Thymus (tissue), 11 donors: ENCODE data around the gene ACTMAP. TPM values are rescaled to one million over a fixed set of nuclear protein-coding genes. Genes with fewer than 3 reads are reported as not detected.

ENCODE experiments used
- DNase-seq, 9 donors: peaks; one replicate each; pipeline ENCODE4 v3.0.0-alpha.2; 2013; ENCODE audit warnings: low spot score in 9 of 9, low read depth in 6 of 9, missing footprints in 1 of 9
- H3K27ac ChIP-seq, 2 donors: one replicate each; pipeline ENCODE4 v1.5.1; 2013; ENCODE audit warnings: control low read depth in 1 of 2, low read depth in 1 of 2, low read length in 1 of 2, mild to moderate bottlenecking in 1 of 2, moderate library complexity in 1 of 2
- H3K27me3 ChIP-seq, 2 donors: one replicate each; pipeline ENCODE4 v1.5.1; 2013; ENCODE audit warnings: low read length in 1 of 2; ENCODE audit not compliant: control insufficient read depth in 2 of 2, insufficient read depth in 1 of 2
- H3K36me3 ChIP-seq, 2 donors: one replicate each; pipeline ENCODE4 v1.5.1; 2013; ENCODE audit warnings: low read length in 1 of 2, mild to moderate bottlenecking in 1 of 2, moderate library complexity in 1 of 2; ENCODE audit not compliant: control insufficient read depth in 2 of 2, insufficient read depth in 2 of 2
- H3K4me1 ChIP-seq, 2 donors: one replicate each; pipeline ENCODE4 v1.5.1; 2013; ENCODE audit warnings: low read length in 2 of 2; ENCODE audit not compliant: control insufficient read depth in 2 of 2, insufficient read depth in 2 of 2
- H3K4me3 ChIP-seq, 2 donors: one replicate each; pipeline ENCODE4 v1.5.1; 2013; ENCODE audit warnings: low read length in 2 of 2, control low read depth in 1 of 2, mild to moderate bottlenecking in 1 of 2
- H3K9me3 ChIP-seq, 2 donors: one replicate each; pipeline ENCODE4 v1.5.1; 2013; ENCODE audit warnings: low read length in 1 of 2, mild to moderate bottlenecking in 1 of 2; ENCODE audit not compliant: control insufficient read depth in 2 of 2, insufficient read depth in 1 of 2
- WGBS: extraction: QIAGEN DNeasy Blood & Tissue Kit; methylation state at CpG from one replicate; pipeline ENCODE4 v1.1.7; 2013; 5-methylcytosine and 5-hydroxymethylcytosine counted together
- polyA plus RNA-seq: library from polyadenylated mRNA; stranded (reverse); fragments of 200-250 nt; gene quantifications from one replicate; pipeline ENCODE4 v1.2.3, GENCODE V29; 2013
- total RNA-seq: library from RNA; stranded (reverse); fragments of 120-200 nt; gene quantifications from one replicate; pipeline ENCODE4 v1.2.4, GENCODE V29; 2013
- donor health status: healthy.

The ACTMAP gene
- total and polyA plus RNA-seq, 2 donors: 1.1 to 7.4 TPM

DNA sequence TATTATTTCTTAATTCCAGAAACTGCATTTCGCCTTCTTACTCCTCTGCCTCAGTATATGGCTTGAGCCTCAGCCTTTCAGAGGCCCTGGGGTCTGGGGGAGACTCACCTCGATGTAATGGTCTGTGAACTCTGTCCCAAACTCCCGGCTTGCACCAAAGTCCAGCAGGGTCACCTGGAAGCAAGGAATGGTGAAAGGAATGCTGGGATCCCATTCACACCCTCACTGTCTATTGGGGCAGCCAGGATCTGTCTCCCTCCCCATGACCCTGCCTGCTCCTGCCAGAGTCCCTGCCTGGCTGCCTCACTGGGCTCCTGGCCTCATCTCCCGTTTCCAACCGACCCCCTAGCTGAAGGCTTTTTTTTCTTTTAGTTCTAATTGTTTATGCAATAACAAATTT lies 54.4 kb downstream of the ACTMAP start:
- no peak for DNase-seq
- Histone ChIP-seq H3K4me3 (no peak overlapping the region), H3K4me1 (peaks cover 5 to 10% of the 10 kb centered on the region in 2 donors), H3K9me3 (no peaks in the 10 kb centered on the region), H3K27ac (no peak overlapping the region), H3K36me3 (peaks cover 27 to 40% of the 10 kb centered on the region in 2 donors), H3K27me3 (peaks cover 0 to 2% of the 10 kb centered on the region in 2 donors)
- WGBS: 98% methylated on average over 5 of the region's 5 CpGs

DNA sequence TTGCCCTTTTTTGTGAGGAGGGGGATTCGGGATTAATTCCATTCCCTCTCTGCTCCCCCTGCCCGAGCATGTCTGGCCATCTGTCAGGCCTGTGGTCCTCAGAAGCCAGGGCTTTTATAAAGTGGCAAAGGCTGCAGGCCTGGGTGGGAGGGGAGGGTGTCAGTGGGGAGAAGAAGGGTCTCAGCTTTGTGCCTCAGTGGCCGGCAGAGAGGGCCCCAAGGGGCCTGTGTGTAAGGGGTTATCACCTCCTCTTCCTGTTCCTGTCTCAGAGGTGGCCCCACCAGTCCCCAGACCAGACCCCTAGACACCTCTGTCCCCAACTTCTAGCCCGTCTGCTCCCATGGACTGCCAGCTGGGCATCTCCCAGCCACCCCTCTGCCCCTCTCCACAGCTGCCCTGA lies 56.4 kb downstream of the ACTMAP start:
- peaks cover 18 to 27% of the 10 kb centered on the region in 2 donors for H3K36me3 ChIP-seq
- peaks cover 0 to 2% of the 10 kb centered on the region in 2 donors for H3K27me3 ChIP-seq
- no peak overlapping the region for H3K4me3 ChIP-seq
- no peaks in the 10 kb centered on the region for H3K9me3 ChIP-seq
- no peak for DNase-seq
- peaks cover 12 to 26% of the 10 kb centered on the region in 2 donors for H3K4me1 ChIP-seq
- 95% methylated on average over 4 of the region's 4 CpGs for WGBS
- H3K27ac ChIP-seq: no peak overlapping the region

GRCh38 chr19:40693150-40693788 lies 57.0 kb downstream of the ACTMAP start:
- WGBS: 98% methylated on average over 11 of the region's 11 CpGs
- H3K4me1 ChIP-seq: peaks cover 12 to 28% of the 10 kb centered on the region in 2 donors
- H3K4me3 ChIP-seq: no peak overlapping the region
- H3K9me3 ChIP-seq: no peaks in the 10 kb centered on the region
- DNase-seq: no peak
- H3K27me3 ChIP-seq: peaks cover 0 to 2% of the 10 kb centered on the region in 2 donors
- H3K27ac ChIP-seq: no peak overlapping the region
- peaks cover 18 to 27% of the 10 kb centered on the region in 2 donors for H3K36me3 ChIP-seq

- H3K27me3 ChIP-seq: peaks cover 0 to 2% of the 10 kb centered on the region in 2 donors
- H3K27ac ChIP-seq: no peak overlapping the region
- H3K4me1 ChIP-seq: peaks cover 12 to 28% of the 10 kb centered on the region in 2 donors
- DNase-seq: no peak
- no peak overlapping the region for H3K4me3 ChIP-seq
- 97% methylated on average over 14 of the region's 14 CpGs for WGBS
- H3K36me3 ChIP-seq: peaks cover 18 to 27% of the 10 kb centered on the region in 2 donors
- H3K9me3 ChIP-seq: no peaks in the 10 kb centered on the region
Measured at GRCh38 chr19:40692212-40692551, 58.1 kb downstream of the ACTMAP start.

DNA sequence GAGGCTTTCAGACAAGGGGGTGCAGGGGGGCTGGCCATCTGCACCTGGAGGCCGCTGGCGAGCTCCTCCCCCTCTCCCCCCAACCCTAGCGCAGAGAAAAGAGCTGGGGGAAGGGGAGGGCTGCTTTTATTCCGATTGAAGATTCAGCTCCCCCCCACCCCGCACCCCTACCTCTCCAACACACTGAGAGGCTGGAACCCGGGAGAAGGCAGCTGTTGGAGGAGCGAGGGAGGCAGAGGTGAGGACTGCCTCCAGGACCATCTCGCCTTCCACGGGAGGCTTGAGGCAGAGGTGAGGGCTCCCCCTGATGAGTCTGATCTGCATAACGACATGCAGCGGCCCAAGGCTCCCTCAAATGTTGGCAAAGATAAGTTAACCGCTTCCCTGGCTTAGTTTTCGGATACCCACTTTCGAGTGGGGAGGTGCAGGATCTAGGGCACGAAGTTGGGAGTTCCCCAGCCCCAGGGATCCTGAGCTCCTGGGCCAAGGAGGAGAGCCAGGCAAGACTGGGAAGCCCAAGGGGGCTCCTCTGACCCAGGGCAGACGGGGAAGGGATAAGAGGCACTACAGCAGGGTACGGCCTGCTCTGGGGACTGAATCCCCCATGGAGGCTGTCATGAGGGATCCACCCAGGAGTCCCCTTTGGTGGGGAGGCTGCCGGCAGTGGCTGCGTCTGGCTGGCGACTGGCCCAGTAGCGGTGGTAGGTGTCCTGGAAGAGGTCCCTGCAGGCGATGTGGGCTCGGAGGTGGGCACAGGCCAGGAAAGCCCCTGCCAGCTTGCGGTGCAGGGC lies 58.7 kb downstream of the ACTMAP start:
- peak overlapping the region; percentile 38 to 76 for H3K27ac ChIP-seq
- 63% methylated on average over 23 of the region's 24 CpGs for WGBS
- H3K4me1 ChIP-seq: peaks cover 12 to 28% of the 10 kb centered on the region in 2 donors
- peak in 5 of 9 donors; percentile 14 to 73 (median 53) for DNase-seq
- H3K36me3 ChIP-seq: peaks cover 15 to 27% of the 10 kb centered on the region in 2 donors
- H3K4me3 ChIP-seq: peak overlapping the region in 1 of 2 donors; percentile 64
- no peaks in the 10 kb centered on the region for H3K9me3 ChIP-seq
- peaks cover 0 to 2% of the 10 kb centered on the region in 2 donors for H3K27me3 ChIP-seq

Other genes starting within 250 kb of the ACTMAP start
- gene SHKBP1, start 173.6 kb downstream of the ACTMAP start, total RNA-seq: 33.1 TPM
- 117 TPM for gene SHKBP1, start 173.6 kb downstream of the ACTMAP start, polyA plus RNA-seq
- gene LTBP4, start 149.1 kb downstream of the ACTMAP start, total RNA-seq: 6.0 TPM
- 35.6 TPM for gene LTBP4, start 149.1 kb downstream of the ACTMAP start, polyA plus RNA-seq
- 2.0 TPM for gene NUMBL, start 59.8 kb downstream of the ACTMAP start, total RNA-seq
- gene NUMBL, start 59.8 kb downstream of the ACTMAP start, polyA plus RNA-seq: 15.3 TPM
- 21.6 TPM for gene COQ8B, start 33.6 kb downstream of the ACTMAP start, total RNA-seq
- 40.1 TPM for gene COQ8B, start 33.6 kb downstream of the ACTMAP start, polyA plus RNA-seq
- 6.7 TPM for gene ITPKC, start 33.4 kb downstream of the ACTMAP start, total RNA-seq
- gene ITPKC, start 33.4 kb downstream of the ACTMAP start, polyA plus RNA-seq: 35.5 TPM
- gene SNRPA, start 726 bp upstream of the ACTMAP start, total RNA-seq: 60.9 TPM
- 58.4 TPM for gene SNRPA, start 726 bp upstream of the ACTMAP start, polyA plus RNA-seq
- 3.8 TPM for gene MIA, start 25.0 kb upstream of the ACTMAP start, total RNA-seq
- 38.7 TPM for gene MIA, start 25.0 kb upstream of the ACTMAP start, polyA plus RNA-seq
- gene RAB4B, start 27.8 kb upstream of the ACTMAP start, total RNA-seq: 24.2 TPM
- gene RAB4B, start 27.8 kb upstream of the ACTMAP start, polyA plus RNA-seq: 86.7 TPM
- 80.0 TPM for gene EGLN2, start 48.7 kb upstream of the ACTMAP start, total RNA-seq
- gene EGLN2, start 48.7 kb upstream of the ACTMAP start, polyA plus RNA-seq: 90.3 TPM
- 0.09 TPM for gene CYP2A6, start 100.0 kb upstream of the ACTMAP start, total RNA-seq
- gene CYP2A6, start 100.0 kb upstream of the ACTMAP start, polyA plus RNA-seq: 0.16 TPM
- not detected for gene CYP2A7, start 131.8 kb upstream of the ACTMAP start, total RNA-seq
- 0.21 TPM for gene CYP2A7, start 131.8 kb upstream of the ACTMAP start, polyA plus RNA-seq
- gene CYP2B6, start 240.8 kb upstream of the ACTMAP start, total RNA-seq: not detected
- gene CYP2B6, start 240.8 kb upstream of the ACTMAP start, polyA plus RNA-seq: 0.02 TPM